NCI-H345 treated with DMSO at 0.1 percent for 48 hours (cell line): Measurements from ENCODE around the gene FAHD2A.
"Not testable (repeated sequence)": the region's sequence is repeated elsewhere in the genome, so short reads cannot be mapped to it uniquely, and the experiment has no call there.

Source experiments
- DNase-seq: peaks from one replicate; lab custom pipeline; 2025; ENCODE audit not compliant: unreplicated experiment; lab: John Stamatoyannopoulos, UW

The FAHD2A gene

DNA sequence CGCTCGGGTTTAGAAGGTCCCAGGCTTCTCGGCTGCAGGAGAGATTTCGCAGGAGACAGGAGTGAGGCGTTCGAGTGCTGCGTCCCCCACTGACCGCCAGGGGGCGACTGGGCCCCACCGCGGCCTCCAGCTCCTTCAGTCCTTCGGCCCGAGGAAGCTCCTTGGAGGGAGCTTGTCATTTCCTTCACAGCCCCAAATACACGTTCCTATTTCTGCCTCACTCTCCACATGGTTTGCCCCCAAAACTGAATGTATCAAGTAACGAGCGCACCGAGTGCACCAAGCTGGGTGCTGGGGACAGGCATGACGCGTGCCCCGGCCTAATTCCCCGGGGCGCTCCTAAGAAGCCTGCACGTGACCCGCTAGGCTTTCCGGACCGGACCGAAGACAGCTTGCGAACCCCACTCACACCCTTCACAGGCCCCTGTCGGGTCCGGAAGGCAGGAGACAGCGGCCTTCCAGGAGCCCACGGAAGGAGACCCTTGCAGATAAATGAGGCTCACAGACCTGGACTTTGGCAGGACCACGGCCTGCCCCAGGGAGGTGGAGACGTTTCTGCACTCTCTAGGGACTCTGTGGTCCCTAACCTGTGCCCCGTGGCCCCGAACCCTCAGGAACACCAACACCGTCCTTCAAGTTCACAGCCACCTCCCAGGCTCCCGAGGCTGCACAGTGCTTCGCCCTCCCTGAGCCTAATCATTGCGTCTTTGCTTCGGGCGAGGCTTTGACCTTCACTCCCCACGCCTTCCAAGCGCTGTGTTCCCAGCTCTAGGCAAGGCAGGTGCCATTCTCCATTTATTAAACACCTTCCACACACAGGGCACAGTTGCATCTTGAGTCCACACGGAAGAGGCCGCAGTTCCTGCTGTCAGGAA is 13.0 kb upstream of the FAHD2A start:
- peak; percentile 4 for DNase-seq

DNA sequence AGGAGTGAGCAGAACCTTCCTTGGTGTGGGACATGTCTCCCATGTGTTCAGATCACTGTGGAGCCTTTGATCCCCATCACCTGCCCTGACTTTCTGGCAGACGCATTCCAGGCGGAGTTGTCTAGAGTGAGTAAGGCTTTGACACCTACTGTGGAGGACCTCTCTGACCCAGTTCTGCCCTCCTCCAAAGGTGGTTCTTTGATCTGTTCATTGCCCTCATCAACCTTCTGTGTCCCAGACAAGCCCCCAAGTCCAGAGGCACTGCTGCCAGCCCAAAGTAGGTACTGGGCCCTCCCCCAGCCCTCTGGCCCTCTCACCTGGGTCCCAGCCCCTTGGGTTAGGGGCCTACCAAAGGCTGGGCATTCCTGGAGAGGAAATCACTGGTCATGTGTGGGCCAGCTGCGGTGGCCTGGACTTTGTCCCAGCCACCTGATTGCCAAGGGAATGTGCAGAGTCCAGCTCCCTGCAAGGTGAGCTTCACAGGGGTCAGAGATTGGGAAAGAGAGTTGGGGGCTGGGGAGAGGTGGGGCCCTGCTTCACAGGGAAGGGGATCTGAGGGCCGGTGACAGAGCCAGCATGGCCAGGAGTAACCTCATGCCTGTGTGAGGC is 12.1 kb upstream of the FAHD2A start:
- no peak for DNase-seq

DNA sequence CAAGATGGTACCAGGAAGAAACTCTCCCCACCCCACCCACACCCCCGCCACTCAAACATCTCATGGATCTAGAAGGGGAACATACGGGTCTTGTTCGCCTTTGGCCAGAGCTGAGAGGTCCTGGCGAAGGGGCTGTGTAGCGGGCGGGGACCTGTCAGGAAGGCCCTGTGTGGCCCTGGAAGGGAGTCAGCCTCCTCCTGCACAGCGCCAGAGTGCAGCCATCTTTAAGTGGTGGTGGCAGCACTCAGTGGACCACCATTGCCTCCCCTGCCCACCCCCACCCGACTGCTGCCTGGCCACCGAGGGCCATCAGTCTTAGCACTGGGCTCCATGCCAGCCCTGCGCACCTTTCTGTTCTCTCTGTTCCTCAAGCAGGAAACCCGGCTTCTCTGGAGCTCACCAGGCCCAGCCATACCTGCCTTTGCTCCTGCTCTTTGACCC is 11.6 kb upstream of the FAHD2A start:
- DNase-seq: no peak

DNA sequence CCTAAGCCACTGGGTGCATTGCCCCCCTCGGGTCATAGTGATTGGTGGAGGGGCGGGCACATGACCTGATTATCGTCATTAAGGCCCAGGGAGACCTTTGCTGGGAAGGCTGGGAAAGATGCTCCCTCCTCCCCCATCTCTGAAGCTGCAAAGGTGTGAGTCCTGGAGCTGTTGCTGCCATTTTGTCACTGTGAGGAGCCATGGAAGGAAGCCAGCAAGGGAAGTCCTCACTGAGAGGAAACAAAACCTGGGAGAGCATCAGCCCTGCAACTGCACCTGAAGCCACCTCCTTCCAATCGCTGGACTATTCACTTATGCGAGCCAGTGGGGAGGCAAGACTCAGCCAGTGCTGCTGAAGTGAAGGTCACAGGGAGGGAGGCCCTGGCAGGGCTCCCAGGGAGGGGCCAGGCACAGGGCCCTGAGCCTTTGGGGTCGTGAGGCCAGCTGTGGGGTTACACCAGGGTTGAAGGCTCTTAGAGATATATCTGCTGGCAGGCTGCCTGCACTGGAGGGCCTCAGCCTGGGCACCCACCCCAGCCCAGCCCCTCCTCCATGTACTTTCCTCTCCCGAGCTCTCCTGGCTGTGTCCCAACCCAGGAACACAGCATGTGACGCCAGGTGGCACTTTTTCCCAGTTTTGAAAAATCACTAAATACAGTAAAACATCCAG is 10.7 kb upstream of the FAHD2A start:
- DNase-seq: no peak

GRCh38 chr2:95392320-95392719 is 10.2 kb upstream of the FAHD2A start:
- no peak for DNase-seq

GRCh38 chr2:95392730-95393455 is 9.6 kb upstream of the FAHD2A start:
- DNase-seq: no peak

DNA sequence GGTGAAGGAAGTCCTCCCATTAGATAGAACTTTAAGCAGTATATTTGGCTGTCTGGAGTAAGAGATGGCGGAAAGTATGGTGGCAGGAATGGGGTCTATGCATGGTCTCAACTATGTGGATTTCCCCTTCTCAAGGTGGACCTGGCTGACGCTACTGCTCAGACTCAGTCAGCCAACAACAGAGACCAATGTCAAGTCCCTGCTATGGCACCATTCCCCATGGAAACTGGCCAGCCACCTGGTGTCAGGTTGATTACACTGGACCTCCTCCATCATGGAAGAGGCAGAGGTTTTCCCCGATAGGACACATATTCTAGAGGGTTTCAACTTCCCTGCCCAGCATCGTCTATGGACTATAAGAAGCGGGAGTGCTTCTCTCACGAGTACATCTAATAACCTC is 8.6 kb upstream of the FAHD2A start:
- no peak for DNase-seq

- no peak for DNase-seq
These were observed 3.4 kb upstream of the FAHD2A start for GRCh38 chr2:95399061-95399460.

DNA sequence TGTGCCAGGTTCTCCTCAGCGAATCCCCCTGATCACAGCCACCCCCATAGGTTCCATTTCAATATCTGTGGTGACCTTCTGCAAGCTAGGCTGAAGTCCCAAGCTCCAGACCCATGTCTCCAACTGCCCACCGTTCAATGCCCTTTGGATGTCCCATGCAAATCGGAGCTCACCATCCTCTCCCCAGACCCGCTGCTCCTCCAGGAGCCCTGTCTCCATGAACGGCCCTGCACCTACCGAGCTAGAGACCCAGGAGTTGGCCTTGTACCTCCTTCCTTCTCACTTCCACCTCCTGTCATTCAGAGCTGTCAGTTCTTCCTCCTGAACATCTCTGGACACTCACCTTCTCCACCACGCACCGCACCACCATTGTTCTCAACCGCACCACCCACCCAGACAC is 1.0 kb upstream of the FAHD2A start:
- DNase-seq: no peak

GRCh38 chr2:95402004-95402369 is 521 bp upstream of the FAHD2A start:
- not testable (repeated sequence) for DNase-seq

DNA sequence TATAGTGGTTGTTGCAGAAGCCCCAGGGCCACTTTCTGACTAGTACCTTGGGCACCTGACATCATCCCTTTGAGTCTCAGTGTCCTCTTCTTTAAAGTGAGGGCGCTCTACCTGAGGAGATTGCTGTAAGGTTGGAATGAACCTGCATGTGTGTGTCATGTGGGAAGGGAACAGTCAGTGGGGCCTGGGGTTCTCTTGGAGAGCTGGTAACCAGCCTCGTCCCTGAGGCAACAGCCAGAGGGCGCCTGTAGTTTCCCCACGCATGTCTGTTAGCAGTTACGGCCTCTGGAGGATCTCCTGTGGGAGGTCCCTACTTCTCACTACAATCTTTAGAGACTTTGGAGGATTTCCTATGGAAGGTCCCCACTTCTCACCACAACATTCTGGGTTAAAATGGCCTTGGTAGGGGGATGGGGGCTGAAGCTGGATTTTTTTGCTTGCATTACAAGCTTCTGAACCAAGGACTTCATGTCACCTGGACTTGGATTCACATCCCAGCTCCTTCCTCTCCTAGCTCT is 755 bp downstream of the FAHD2A start:
- DNase-seq: peak; percentile 18

DNA sequence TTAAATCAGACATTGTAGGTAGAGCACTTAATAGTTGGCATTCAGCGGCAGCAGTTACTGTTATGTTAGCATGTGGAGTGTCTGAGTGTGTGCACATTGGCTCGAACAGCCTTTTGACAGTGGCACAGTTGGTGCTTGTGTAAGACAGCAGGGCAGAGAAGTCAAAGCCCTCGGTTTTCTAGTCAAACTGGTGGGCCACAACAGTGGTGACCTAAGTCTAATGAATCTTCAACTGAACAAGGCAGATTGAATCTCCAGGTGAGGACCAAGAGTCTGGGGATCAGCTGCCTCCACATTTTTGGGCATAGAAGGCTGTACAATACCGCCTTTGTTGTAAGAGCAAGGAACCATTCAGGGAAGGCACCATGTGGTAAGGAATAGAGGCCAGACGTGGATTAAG is 1.3 kb downstream of the FAHD2A start:
- DNase-seq: not testable (repeated sequence)

- DNase-seq: not testable (repeated sequence)
These were observed 2.2 kb downstream of the FAHD2A start for GRCh38 chr2:95404676-95405075.

DNA sequence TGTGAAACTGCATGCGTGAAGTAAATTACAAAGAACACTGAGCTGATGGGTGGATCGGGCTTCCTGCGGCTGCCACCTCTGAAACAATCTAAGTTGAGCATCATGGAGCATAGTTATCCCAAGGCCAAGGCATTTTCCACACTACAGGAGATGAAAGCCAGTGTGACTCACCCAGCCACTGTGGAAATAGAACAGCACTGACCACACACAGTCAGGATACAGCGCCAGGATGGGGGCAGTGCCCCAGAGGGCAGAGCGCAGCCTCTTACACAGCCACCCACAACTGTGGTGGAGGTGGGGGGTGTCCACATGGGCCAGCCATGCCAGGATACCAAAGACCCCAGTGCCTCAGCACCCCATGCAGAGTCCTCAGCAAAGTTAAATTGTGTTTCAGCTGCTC is 8.7 kb downstream of the FAHD2A start:
- not testable (repeated sequence) for DNase-seq

DNA sequence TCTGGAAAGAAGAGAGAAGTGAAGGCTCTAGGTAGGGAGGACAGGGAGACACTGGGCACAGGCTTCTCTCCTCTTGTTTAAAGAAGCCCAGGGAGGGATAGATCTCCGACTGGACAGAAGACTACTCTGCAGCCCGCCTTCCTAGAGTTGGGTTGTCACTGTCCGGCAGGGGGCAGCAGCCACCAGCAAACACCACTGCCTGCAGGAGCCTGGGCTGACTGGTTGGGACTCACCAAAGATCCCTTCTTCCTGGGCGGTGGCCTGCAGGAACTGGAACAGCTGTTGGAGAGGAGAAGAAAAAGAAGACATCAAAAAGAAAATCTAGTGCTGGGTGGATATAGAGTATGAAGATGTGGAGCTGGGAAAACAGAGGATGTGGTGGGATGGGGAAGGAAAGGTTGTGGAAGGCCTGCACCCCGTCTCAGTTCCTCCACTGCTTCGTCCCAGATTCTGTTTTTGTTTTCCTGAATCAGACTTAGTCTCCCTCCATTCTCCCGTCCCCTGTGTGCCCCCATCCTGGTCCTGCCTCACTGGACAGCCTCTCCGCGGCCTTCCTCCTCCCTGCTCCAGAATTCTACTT is 11.6 kb downstream of the FAHD2A start:
- peak; percentile 22 for DNase-seq

DNA sequence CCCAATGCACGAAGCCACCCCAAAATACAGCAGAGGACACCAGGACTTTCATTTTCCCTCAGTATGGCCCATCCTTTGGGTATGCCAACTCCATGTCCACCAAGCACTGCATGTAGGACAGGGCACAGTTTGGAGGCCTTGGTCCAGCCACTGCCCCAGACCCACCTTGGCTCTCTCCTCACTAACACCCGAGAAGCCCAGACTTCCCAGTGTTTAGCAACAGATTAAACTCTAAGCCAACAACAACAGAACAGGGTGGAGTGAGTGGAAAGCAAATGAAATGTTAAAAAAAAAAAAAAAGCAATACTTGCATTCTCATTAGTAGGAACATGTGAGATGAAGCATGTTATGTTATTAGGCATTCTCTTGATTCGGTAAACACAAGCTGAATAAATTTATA is 12.6 kb downstream of the FAHD2A start:
- DNase-seq: not testable (repeated sequence)

GRCh38 chr2:95415561-95415960 is 13.1 kb downstream of the FAHD2A start:
- DNase-seq: not testable (repeated sequence)

DNA sequence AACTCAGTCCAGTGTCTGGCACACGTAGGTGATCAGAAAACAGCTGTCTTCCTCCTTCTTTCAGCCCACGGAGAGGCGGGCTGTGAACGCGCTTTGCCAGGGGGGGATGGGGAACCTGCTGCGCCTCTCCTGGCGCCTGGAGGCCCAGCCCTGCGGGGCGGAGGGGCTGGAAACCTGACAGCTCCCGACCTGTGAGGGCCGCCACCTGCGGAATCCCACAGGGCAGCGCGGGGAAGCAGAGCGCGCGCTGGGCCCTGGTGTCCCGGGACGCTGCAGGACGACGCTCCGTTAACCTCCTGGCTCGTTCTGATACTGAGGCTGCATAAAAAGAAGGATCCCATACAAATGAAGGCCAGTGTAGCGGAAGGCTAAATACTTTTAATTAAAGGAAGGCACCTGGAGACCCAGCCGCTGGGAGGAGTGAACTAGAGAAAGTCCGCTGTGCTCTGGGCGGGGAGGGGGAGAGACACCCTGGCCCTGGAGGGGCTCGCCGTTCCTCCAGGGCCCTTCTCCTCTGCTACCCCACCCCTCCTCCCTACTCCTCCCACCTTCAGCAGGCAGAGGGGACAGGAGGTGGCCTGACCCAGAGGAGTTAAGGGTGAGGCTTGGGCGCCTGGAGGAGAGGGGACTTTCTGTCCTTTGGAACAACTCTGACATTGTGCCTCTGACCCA is 24.8 kb downstream of the FAHD2A start:
- DNase-seq: not testable (repeated sequence)

DNA sequence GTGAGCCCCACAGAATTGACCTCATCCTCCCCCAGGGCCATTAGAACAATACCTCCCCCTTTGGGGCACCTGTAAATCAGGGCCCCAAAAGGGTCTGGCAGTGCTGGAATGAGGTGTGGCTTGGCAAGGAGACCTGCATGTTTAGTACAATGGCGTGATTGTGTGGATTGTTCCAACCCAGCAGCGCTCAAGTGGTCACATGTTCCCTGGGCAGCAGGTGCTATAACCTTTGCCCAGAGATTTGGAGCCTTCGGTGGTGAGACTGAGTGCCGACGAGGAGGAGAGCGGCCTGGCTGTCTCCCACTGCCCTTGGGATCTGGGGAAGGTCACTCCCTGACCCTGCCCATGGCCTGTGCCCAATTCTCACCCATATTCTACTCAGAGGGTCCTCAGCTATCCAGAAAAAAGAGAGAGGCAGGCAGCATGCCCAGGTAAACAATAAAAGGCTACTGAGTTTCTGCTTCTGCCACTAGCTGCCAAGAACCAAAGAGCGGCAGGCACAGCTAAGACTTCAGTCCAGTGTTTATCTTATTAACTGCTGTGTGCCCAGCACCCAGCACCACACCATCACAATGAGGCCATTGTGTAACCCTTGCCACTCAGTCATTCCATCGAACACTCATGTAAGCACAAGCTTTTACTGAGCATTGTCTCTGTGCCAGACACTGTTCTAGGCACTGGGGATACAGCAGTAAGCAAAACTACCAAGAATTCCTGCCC is 27.4 kb downstream of the FAHD2A start:
- DNase-seq: not testable (repeated sequence)
